ENCODE measurements around the gene GUCA2A.

GUCA2A gene

GRCh38 chr1:42173961-42174735 lies 9.6 kb upstream of the GUCA2A start:
- no peak for DNase-seq (ENCODE audit: extremely low spot score)
- ChIA-PET POLR2A (interaction anchor here (1.5 kb wide), 1 partner anchor 508 kb away, joined by 5 read pairs; the partner anchor contains the start of gene YBX1), CTCF (interaction anchor here (0.6 to 1.6 kb wide), 27 partner anchors 9 to 682 kb away, joined by 3 to 11 read pairs (median 4); no protein-coding TSS in a partner anchor)
- TF ChIP-seq BHLHE40 (IDR thresholded peaks at IDR 0.05; ENCODE audit: borderline replicate concordance) (no peak), L3MBTL2 (conservative IDR thresholded peaks at IDR 0.05) (no peak), CTBP1 (IDR thresholded peaks at IDR 0.05; ENCODE audit: borderline replicate concordance) (no peak), HDGF (IDR thresholded peaks at IDR 0.05; ENCODE audit: borderline replicate concordance) (no peak), NFRKB (IDR thresholded peaks at IDR 0.05) (no peak), TARDBP (IDR thresholded peaks at IDR 0.05) (no peak), FOXA1 (IDR thresholded peaks at IDR 0.05) (no peak), FOXK2 (IDR thresholded peaks at IDR 0.05) (no peak), ELF4 (IDR thresholded peaks at IDR 0.05) (no peak), PKNOX1 (IDR thresholded peaks at IDR 0.05) (no peak), ZNF384 (IDR thresholded peaks at IDR 0.05) (no peak)

- ChIA-PET CTCF (interaction anchor here (0.6 to 1.6 kb wide), 26 partner anchors 8 to 681 kb away, joined by 3 to 11 read pairs (median 4); no protein-coding TSS in a partner anchor), POLR2A (interaction anchor here (1.5 kb wide), 1 partner anchor 509 kb away, joined by 5 read pairs; the partner anchor contains the start of gene YBX1)
- peak; percentile 80 for DNase-seq (ENCODE audit: extremely low spot score)
- TF ChIP-seq SUZ12 (IDR thresholded peaks at IDR 0.05) (no peak), ELF4 (IDR thresholded peaks at IDR 0.05) (no peak), ARNT (IDR thresholded peaks at IDR 0.05) (no peak), SP1 (IDR thresholded peaks at IDR 0.05) (no peak), NFRKB (IDR thresholded peaks at IDR 0.05) (no peak), L3MBTL2 (conservative IDR thresholded peaks at IDR 0.05) (no peak), HDGF (IDR thresholded peaks at IDR 0.05; ENCODE audit: borderline replicate concordance) (no peak), CTBP1 (IDR thresholded peaks at IDR 0.05; ENCODE audit: borderline replicate concordance) (no peak), LEF1 (IDR thresholded peaks at IDR 0.05; ENCODE audit: borderline replicate concordance) (no peak), BHLHE40 (IDR thresholded peaks at IDR 0.05; ENCODE audit: borderline replicate concordance) (no peak), TARDBP (IDR thresholded peaks at IDR 0.05) (no peak), PKNOX1 (IDR thresholded peaks at IDR 0.05) (no peak), FOXA1 (IDR thresholded peaks at IDR 0.05) (no peak), FOXK2 (IDR thresholded peaks at IDR 0.05) (no peak), ZNF384 (IDR thresholded peaks at IDR 0.05) (no peak), FOXM1 (IDR thresholded peaks at IDR 0.05; ENCODE audit: borderline replicate concordance) (no peak)
Observed at GRCh38 chr1:42173155-42173933, 8.8 kb upstream of the GUCA2A start.

- ChIA-PET CTCF (interaction anchor here (1.1 to 1.6 kb wide), 12 partner anchors 10 to 599 kb away, joined by 3 to 11 read pairs (median 4); no protein-coding TSS in a partner anchor), POLR2A (interaction anchor here (1.5 kb wide), 1 partner anchor 510 kb away, joined by 5 read pairs; the partner anchor contains the start of gene YBX1)
- DNase-seq (ENCODE audit: extremely low spot score), result no peak
- TF ChIP-seq PKNOX1 (IDR thresholded peaks at IDR 0.05) (peak; percentile 56; the same call in 1 of the 2 replicates), CTBP1 (IDR thresholded peaks at IDR 0.05; ENCODE audit: borderline replicate concordance) (no peak), HDGF (IDR thresholded peaks at IDR 0.05; ENCODE audit: borderline replicate concordance) (no peak), ELF4 (IDR thresholded peaks at IDR 0.05) (no peak)
Observed at GRCh38 chr1:42172381-42173133, 8.0 kb upstream of the GUCA2A start.

GRCh38 chr1:42171679-42172266 lies 7.2 kb upstream of the GUCA2A start:
- no peak for DNase-seq (ENCODE audit: extremely low spot score)
- TF ChIP-seq LEF1 (IDR thresholded peaks at IDR 0.05; ENCODE audit: borderline replicate concordance) (no peak), HDGF (IDR thresholded peaks at IDR 0.05; ENCODE audit: borderline replicate concordance) (no peak), ZNF384 (IDR thresholded peaks at IDR 0.05) (no peak), TARDBP (IDR thresholded peaks at IDR 0.05) (no peak), ARNT (IDR thresholded peaks at IDR 0.05) (no peak), SP1 (IDR thresholded peaks at IDR 0.05) (no peak), FOXK2 (IDR thresholded peaks at IDR 0.05) (no peak), ELF4 (IDR thresholded peaks at IDR 0.05) (no peak), BHLHE40 (IDR thresholded peaks at IDR 0.05; ENCODE audit: borderline replicate concordance) (no peak), CTBP1 (IDR thresholded peaks at IDR 0.05; ENCODE audit: borderline replicate concordance) (no peak), SUZ12 (IDR thresholded peaks at IDR 0.05) (no peak), NFRKB (IDR thresholded peaks at IDR 0.05) (no peak), FOXA1 (IDR thresholded peaks at IDR 0.05) (no peak), PKNOX1 (IDR thresholded peaks at IDR 0.05) (no peak), FOXM1 (IDR thresholded peaks at IDR 0.05; ENCODE audit: borderline replicate concordance) (no peak), L3MBTL2 (conservative IDR thresholded peaks at IDR 0.05) (no peak)
- POLR2A ChIA-PET, result no interaction called here
- CTCF ChIA-PET, result no interaction called here
